H9 (cell line): ENCODE results near the gene P4HA1. TPM values are rescaled to one million over a fixed set of nuclear protein-coding genes. Genes with fewer than 3 reads are reported as not detected.
A peak's percentile ranks its signal among the peaks of the same experiment; 100 is the strongest.

ENCODE experiments used
- DNase-seq: peaks from one replicate; pipeline ENCODE4 v3.0.0-alpha.2; 2017
- H2AFZ ChIP-seq: one replicate; pipeline ENCODE4 v1.6.1; 2013; ENCODE audit warnings: mild to moderate bottlenecking, low read length, control low read depth, moderate library complexity
- H2AK5ac ChIP-seq: 2 replicates; pipeline ENCODE4 v1.6.1; 2013; ENCODE audit warnings: low read length, control low read depth, mixed read lengths; ENCODE audit not compliant: insufficient read length
- H2BK120ac ChIP-seq: one replicate; pipeline ENCODE4 v1.6.1; 2013; ENCODE audit warnings: low read depth, mild to moderate bottlenecking, low read length, control low read depth, inconsistent platforms; ENCODE audit not compliant: poor library complexity, severe bottlenecking
- H2BK12ac ChIP-seq: 2 replicates; pipeline ENCODE4 v1.6.1; 2013; ENCODE audit warnings: low read length, control low read depth, mixed read lengths, low read depth; ENCODE audit not compliant: insufficient read length
- H2BK15ac ChIP-seq: 2 replicates; pipeline ENCODE4 v1.6.1; 2013; ENCODE audit warnings: low read depth, low read length, control low read depth
- H2BK20ac ChIP-seq: one replicate; pipeline ENCODE4 v1.6.1; 2013; ENCODE audit warnings: low read depth, mild to moderate bottlenecking, low read length, control low read depth, inconsistent platforms; ENCODE audit not compliant: poor library complexity, severe bottlenecking
- H2BK5ac ChIP-seq: 2 replicates; pipeline ENCODE4 v1.6.1; 2013; ENCODE audit warnings: low read length, control low read depth, mixed read lengths; ENCODE audit not compliant: insufficient read length
- H3K14ac ChIP-seq: 2 replicates; pipeline ENCODE4 v1.6.1; 2013; ENCODE audit warnings: low read length, control low read depth; ENCODE audit not compliant: insufficient read depth
- H3K18ac ChIP-seq: 2 replicates; pipeline ENCODE4 v1.6.1; 2013; ENCODE audit warnings: low read depth, mild to moderate bottlenecking, mixed read lengths, low read length, control low read depth; ENCODE audit not compliant: insufficient read length
- H3K23ac ChIP-seq: 2 replicates; pipeline ENCODE4 v1.6.1; 2013; ENCODE audit warnings: low read length, control low read depth, mixed read lengths, low read depth; ENCODE audit not compliant: insufficient read length
- H3K23me2 ChIP-seq: 2 replicates; pipeline ENCODE4 v1.6.1; 2013; ENCODE audit warnings: low read depth, mild to moderate bottlenecking, mixed read lengths, low read length, control low read depth; ENCODE audit not compliant: insufficient read length, poor library complexity, severe bottlenecking
- H3K27ac ChIP-seq: 2 replicates; pipeline ENCODE4 v1.5.1; 2013; ENCODE audit warnings: low read length, control low read depth, mixed read lengths, low read depth; ENCODE audit not compliant: insufficient read length
- H3K27me3 ChIP-seq: 2 replicates; pipeline ENCODE4 v1.6.1; 2013; ENCODE audit warnings: low read length, control low read depth, inconsistent platforms; ENCODE audit not compliant: insufficient read depth
- H3K4ac ChIP-seq: 2 replicates; pipeline ENCODE4 v1.6.1; 2013; ENCODE audit warnings: low read depth, mild to moderate bottlenecking, control low read depth, inconsistent platforms, low read length, moderate library complexity
- H3K4me1 ChIP-seq: 2 replicates; pipeline ENCODE4 v1.6.1; 2013; ENCODE audit warnings: low read length, control low read depth, inconsistent platforms; ENCODE audit not compliant: insufficient read depth
- H3K4me2 ChIP-seq: 2 replicates; pipeline ENCODE4 v1.6.1; 2013; ENCODE audit warnings: low read length, control low read depth, mixed read lengths; ENCODE audit not compliant: insufficient read length, insufficient read depth
- H3K56ac ChIP-seq: 2 replicates; pipeline ENCODE4 v1.6.1; 2013; ENCODE audit warnings: low read depth, mild to moderate bottlenecking, mixed read lengths, low read length, control low read depth; ENCODE audit not compliant: insufficient read length
- H3K79me1 ChIP-seq: 2 replicates; pipeline ENCODE4 v1.6.1; 2013; ENCODE audit warnings: low read depth, mild to moderate bottlenecking, moderate library complexity, low read length, control low read depth, inconsistent platforms; ENCODE audit not compliant: insufficient read depth, poor library complexity, severe bottlenecking
- H3K79me2 ChIP-seq: 2 replicates; pipeline ENCODE4 v1.6.1; 2013; ENCODE audit warnings: low read length, control low read depth, inconsistent platforms; ENCODE audit not compliant: insufficient read depth
- H3K9ac ChIP-seq: 2 replicates; pipeline ENCODE4 v1.6.1; 2013; ENCODE audit warnings: low read length, control low read depth, mixed read lengths; ENCODE audit not compliant: insufficient read length; ENCODE audit errors: extremely low read depth
- H3K9me3 ChIP-seq: one replicate; pipeline ENCODE4 v1.6.1; 2013; ENCODE audit warnings: low read depth, low read length, inconsistent platforms; ENCODE audit not compliant: control insufficient read depth
- H3T11ph ChIP-seq: one replicate; pipeline ENCODE4 v1.6.1; 2013; ENCODE audit warnings: mild to moderate bottlenecking, low read length, control low read depth, inconsistent platforms
- H4K20me1 ChIP-seq: one replicate; pipeline ENCODE4 v1.6.1; 2013; ENCODE audit not compliant: control insufficient read depth, insufficient read length, insufficient read depth
- H4K5ac ChIP-seq: 2 replicates; pipeline ENCODE4 v1.6.1; 2013; ENCODE audit warnings: low read depth, mild to moderate bottlenecking, mixed read lengths, low read length, control low read depth; ENCODE audit not compliant: insufficient read length
- H4K8ac ChIP-seq: replicated peaks from 2 replicates; pipeline ENCODE4 v1.6.1; 2013; ENCODE audit warnings: low read length, control low read depth, mixed read lengths, low read depth; ENCODE audit not compliant: insufficient read length
- H4K91ac ChIP-seq: 2 replicates; pipeline ENCODE4 v1.6.1; 2013; ENCODE audit warnings: low read depth, mild to moderate bottlenecking, moderate library complexity, mixed read lengths, low read length, control low read depth; ENCODE audit not compliant: insufficient read length
- H3K27ac Mint-ChIP-seq, 3 experiments: 2 replicates in 2 of 3; 3 replicates in 1 of 3; pipeline ENCODE4 v1.8.0; 2020 to 2021; ENCODE audit warnings: mixed read lengths in 3 of 3, mild to moderate bottlenecking in 1 of 3, moderate library complexity in 1 of 3
- H3K27me3 Mint-ChIP-seq: 2 replicates; pipeline ENCODE4 v1.8.0; 2021; ENCODE audit warnings: low read depth, mild to moderate bottlenecking, moderate library complexity, mixed read lengths
- H3K36me3 Mint-ChIP-seq, 3 experiments: 2 replicates in 2 of 3; 3 replicates in 1 of 3; pipeline ENCODE4 v1.8.0; 2020 to 2021; ENCODE audit warnings: low read depth in 3 of 3, mixed read lengths in 3 of 3; ENCODE audit not compliant: insufficient read depth in 1 of 3
- H3K4me1 Mint-ChIP-seq, 2 experiments: 2 replicates each; pipeline ENCODE4 v1.8.0; 2020; ENCODE audit warnings: mixed read lengths in 2 of 2
- H3K4me3 Mint-ChIP-seq, 2 experiments: 2 replicates in 1 of 2; 3 replicates in 1 of 2; pipeline ENCODE4 v1.8.0; 2020 to 2021; ENCODE audit warnings: mild to moderate bottlenecking in 2 of 2, mixed read lengths in 2 of 2, moderate library complexity in 1 of 2
- H3K9me3 Mint-ChIP-seq, 2 experiments: 2 replicates in 1 of 2; 3 replicates in 1 of 2; pipeline ENCODE4 v1.8.0; 2020; ENCODE audit warnings: mild to moderate bottlenecking in 2 of 2, mixed read lengths in 2 of 2, moderate library complexity in 1 of 2
- CTCF ChIP-seq: fragments of 200-600 bp; sonication (generic); conservative IDR thresholded peaks from 3 replicates; pipeline ENCODE4 v1.8.0; 2021; ENCODE audit warnings: antibody characterized with exemption, mild to moderate bottlenecking
- WGBS: extraction: QIAGEN DNeasy Blood & Tissue Kit; methylation state at CpG from one replicate; pipeline ENCODE4 v1.1.7; 2013; ENCODE audit warnings: missing lambda C conversion rate, low lambda C conversion rate, mixed read lengths; ENCODE audit not compliant: insufficient read length; ENCODE audit errors: extremely low coverage; 5-methylcytosine and 5-hydroxymethylcytosine counted together
- total RNA-seq: library from RNA; stranded (reverse); gene quantifications from 2 replicates; pipeline ENCODE4 v1.2.1, GENCODE V29; 2021

P4HA1 gene
- total RNA-seq, 1 experiment from 2014 or later = 48.6 TPM

DNA sequence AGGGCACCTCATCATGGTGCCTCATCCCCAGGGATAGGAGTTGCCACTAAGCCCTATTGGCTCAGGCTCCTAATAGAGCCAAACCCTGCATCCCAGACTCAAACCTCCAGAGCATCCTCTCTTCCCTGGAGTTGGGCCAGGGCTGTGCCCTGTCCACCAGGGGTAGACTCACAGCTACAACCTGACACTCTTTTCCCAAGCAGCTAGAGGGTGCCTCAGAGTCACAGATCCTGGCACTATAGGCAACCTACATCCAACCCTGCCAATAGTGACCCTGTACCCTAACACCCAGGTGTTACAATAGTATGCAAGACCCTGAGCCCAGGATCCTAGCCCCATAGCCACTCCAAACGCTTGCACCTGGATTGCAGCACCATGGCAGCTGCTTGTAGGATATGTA lies 78.0 kb downstream of the P4HA1 start:
- no peak overlapping the region for H3K23ac ChIP-seq
- DNase-seq = no peak
- Mint-ChIP-seq H3K9me3 (no peaks in the 10 kb centered on the region), H3K36me3 (peaks cover 10 to 33% (median 31%) of the 10 kb centered on the region in 3 experiments; a peak in 6 of 7 replicates), H3K4me3 (no peak overlapping the region), H3K4me1 (peaks cover 0 to 7% of the 10 kb centered on the region in 2 experiments; a peak in 1 of 4 replicates), H3K27ac (peak overlapping the region in 1 of 3 experiments; percentile 72; a peak in 4 of 7 replicates), H3K27me3 (no peaks in the 10 kb centered on the region)
- H3K4me2 ChIP-seq = no peak overlapping the region
- no peak overlapping the region for H2AK5ac ChIP-seq
- no peak overlapping the region for H3K4ac ChIP-seq
- no peak overlapping the region for H2AFZ ChIP-seq
- 0 out of 3 replicates have a peak, but pooled peaks have one; percentile 16 for TF ChIP-seq CTCF
- no CpG with 5 or more reads among the region's 1 CpG for WGBS
- no peak overlapping the region for H2BK120ac ChIP-seq
- no peak overlapping the region for H4K5ac ChIP-seq
- H3K14ac ChIP-seq = no peak overlapping the region
- no peak overlapping the region for H2BK15ac ChIP-seq
- no peaks in the 10 kb centered on the region for H3K23me2 ChIP-seq
- H3K9ac ChIP-seq = no peak overlapping the region
- no peaks in the 10 kb centered on the region for H3K9me3 ChIP-seq
- H3K18ac ChIP-seq = no peak overlapping the region
- no peaks in the 10 kb centered on the region for H3K79me2 ChIP-seq
- no peak overlapping the region for H2BK12ac ChIP-seq
- no peak overlapping the region for H2BK5ac ChIP-seq
- no peak overlapping the region for H2BK20ac ChIP-seq
- peaks cover 4% of the 10 kb centered on the region for H3K79me1 ChIP-seq
- H4K8ac ChIP-seq = no peak overlapping the region
- H3T11ph ChIP-seq = no peak overlapping the region
- H3K27me3 ChIP-seq = no peaks in the 10 kb centered on the region
- no peak overlapping the region for H4K91ac ChIP-seq
- H3K56ac ChIP-seq = no peak overlapping the region
- H3K27ac ChIP-seq = no peak overlapping the region
- H3K4me1 ChIP-seq = no peaks in the 10 kb centered on the region
- H4K20me1 ChIP-seq = no peaks in the 10 kb centered on the region
